ENCODE measurements around the gene ACTR1B.

The ACTR1B gene

GRCh38 chr2:97671526-97671925 is 7.7 kb upstream of the ACTR1B start:
- no peak for DNase-seq (ENCODE audit: low spot score)

GRCh38 chr2:97670471-97670870 is 6.6 kb upstream of the ACTR1B start:
- H3K4me3 ChIP-seq (ENCODE audit: severe bottlenecking): no peak overlapping the region
- H3K27ac ChIP-seq (ENCODE audit: poor library complexity, severe bottlenecking): no peak overlapping the region
- TF ChIP-seq CTCF (IDR thresholded peaks at IDR 0.05; ENCODE audit: poor library complexity, severe bottlenecking): no peak
- ATAC-seq (ENCODE audit: low read depth) (no peak), DNase-seq (ENCODE audit: low spot score) (no peak)
- no peaks in the 10 kb centered on the region for H3K4me1 ChIP-seq (ENCODE audit: insufficient read depth, poor library complexity, severe bottlenecking)
- no peaks in the 10 kb centered on the region for H3K9me3 ChIP-seq (ENCODE audit: severe bottlenecking)
- H3K27me3 ChIP-seq (ENCODE audit: insufficient read depth, poor library complexity, severe bottlenecking): no peaks in the 10 kb centered on the region
- H3K36me3 ChIP-seq (ENCODE audit: low read depth): no peaks in the 10 kb centered on the region

More at GRCh38 chr2:97671526-97671925, 7.7 kb upstream of the ACTR1B start:
- H3K27ac ChIP-seq (ENCODE audit: poor library complexity, severe bottlenecking): no peak overlapping the region
- no peaks in the 10 kb centered on the region for H3K9me3 ChIP-seq (ENCODE audit: severe bottlenecking)
- no peaks in the 10 kb centered on the region for H3K36me3 ChIP-seq (ENCODE audit: low read depth)
- H3K4me1 ChIP-seq (ENCODE audit: insufficient read depth, poor library complexity, severe bottlenecking): no peaks in the 10 kb centered on the region
- H3K4me3 ChIP-seq (ENCODE audit: severe bottlenecking): no peak overlapping the region
- no peaks in the 10 kb centered on the region for H3K27me3 ChIP-seq (ENCODE audit: insufficient read depth, poor library complexity, severe bottlenecking)
- TF ChIP-seq CTCF (IDR thresholded peaks at IDR 0.05; ENCODE audit: poor library complexity, severe bottlenecking): no peak
- ATAC-seq (ENCODE audit: low read depth): no peak

GRCh38 chr2:97669448-97669847 is 5.6 kb upstream of the ACTR1B start, which contains the start of gene C2orf92:
Gene C2orf92, plus strand, starts transcription at chr2:97669713. Its CDS starts 76 bp downstream, at chr2:97669789.
- no peak within 1 kb of the TSS for H3K4me3 ChIP-seq (ENCODE audit: severe bottlenecking)
- DNase-seq (ENCODE audit: low spot score) (no peak), ATAC-seq (ENCODE audit: low read depth) (no peak)
- H3K27me3 ChIP-seq (ENCODE audit: insufficient read depth, poor library complexity, severe bottlenecking): no peaks in the 10 kb centered on the region
- no peaks in the 10 kb centered on the region for H3K36me3 ChIP-seq (ENCODE audit: low read depth)
- H3K4me1 ChIP-seq (ENCODE audit: insufficient read depth, poor library complexity, severe bottlenecking): no peaks in the 10 kb centered on the region
- no peaks in the 10 kb centered on the region for H3K9me3 ChIP-seq (ENCODE audit: severe bottlenecking)
- no peak within 1 kb of the TSS for H3K27ac ChIP-seq (ENCODE audit: poor library complexity, severe bottlenecking)
- no peak for TF ChIP-seq CTCF (IDR thresholded peaks at IDR 0.05; ENCODE audit: poor library complexity, severe bottlenecking)

- Histone ChIP-seq H3K27ac (ENCODE audit: poor library complexity, severe bottlenecking) (peak overlapping the region; percentile 88), H3K27me3 (ENCODE audit: insufficient read depth, poor library complexity, severe bottlenecking) (no peaks in the 10 kb centered on the region), H3K36me3 (ENCODE audit: low read depth) (peaks cover 14% of the 10 kb centered on the region), H3K4me3 (ENCODE audit: severe bottlenecking) (peak overlapping the region; percentile 85), H3K9me3 (ENCODE audit: severe bottlenecking) (no peaks in the 10 kb centered on the region), H3K4me1 (ENCODE audit: insufficient read depth, poor library complexity, severe bottlenecking) (no peaks in the 10 kb centered on the region)
- TF ChIP-seq CTCF (IDR thresholded peaks at IDR 0.05; ENCODE audit: poor library complexity, severe bottlenecking): peak; percentile 52
- DNase-seq (ENCODE audit: low spot score) (no peak), ATAC-seq (ENCODE audit: low read depth) (no peak)
These were observed 759 bp upstream of the ACTR1B start for GRCh38 chr2:97664636-97664970.

- ATAC-seq (ENCODE audit: low read depth): no peak
- H3K27me3 ChIP-seq (ENCODE audit: insufficient read depth, poor library complexity, severe bottlenecking): no peaks in the 10 kb centered on the region
- H3K4me1 ChIP-seq (ENCODE audit: insufficient read depth, poor library complexity, severe bottlenecking): no peaks in the 10 kb centered on the region
- H3K27ac ChIP-seq (ENCODE audit: poor library complexity, severe bottlenecking): peak overlapping the region; percentile 88
- no peaks in the 10 kb centered on the region for H3K9me3 ChIP-seq (ENCODE audit: severe bottlenecking)
- peak overlapping the region; percentile 85 for H3K4me3 ChIP-seq (ENCODE audit: severe bottlenecking)
- peaks cover 19% of the 10 kb centered on the region for H3K36me3 ChIP-seq (ENCODE audit: low read depth)
- no peak for TF ChIP-seq CTCF (IDR thresholded peaks at IDR 0.05; ENCODE audit: poor library complexity, severe bottlenecking)
- no peak for DNase-seq (ENCODE audit: low spot score)
These were observed 250 bp downstream of the ACTR1B start for GRCh38 chr2:97663626-97663961.

Data from RWPE2 (cell line).